Spleen (tissue), 11 donors: ENCODE data around the gene RYR3. TPM values are rescaled to one million over a fixed set of nuclear protein-coding genes. Genes with fewer than 3 reads are reported as not detected.

Source experiments
- DNase-seq: peaks from one replicate; pipeline ENCODE4 v3.0.0-alpha.2; 2020
- H3K27ac ChIP-seq, 8 donors: fragments of 200-600 bp; sonication (generic) in 7 of 8; 1 replicate in 4 of 8; 2 replicates in 4 of 8; pipeline versions ENCODE4 v1.5.0 to v1.8.0; 2016 to 2021; ENCODE audit warnings: inconsistent platforms in 4 of 8, mild to moderate bottlenecking in 4 of 8, moderate library complexity in 1 of 8
- H3K27me3 ChIP-seq, 7 donors: fragments of 200-600 bp; sonication (generic) in 6 of 7; replicated peaks in 1 of 7; 1 replicate in 4 of 7; 2 replicates in 3 of 7; pipeline versions ENCODE4 v1.5.0 to v1.8.0; 2016 to 2021; ENCODE audit warnings: inconsistent platforms in 3 of 7, mild to moderate bottlenecking in 1 of 7
- H3K36me3 ChIP-seq, 6 donors: fragments of 200-600 bp; sonication (generic) in 5 of 6; 1 replicate in 4 of 6; 2 replicates in 2 of 6; pipeline versions ENCODE4 v1.5.0 to v1.8.0; 2016 to 2021; ENCODE audit warnings: inconsistent platforms in 2 of 6
- H3K4me1 ChIP-seq, 6 donors: fragments of 200-600 bp; sonication (generic) in 5 of 6; 1 replicate in 3 of 6; 2 replicates in 3 of 6; pipeline versions ENCODE4 v1.5.0 to v1.8.0; 2016 to 2021; ENCODE audit warnings: inconsistent platforms in 3 of 6
- H3K4me3 ChIP-seq, 8 donors: fragments of 200-600 bp; sonication (generic) in 7 of 8; 1 replicate in 4 of 8; 2 replicates in 4 of 8; pipeline versions ENCODE4 v1.5.0 to v1.8.0; 2016 to 2021; ENCODE audit warnings: inconsistent platforms in 4 of 8, mild to moderate bottlenecking in 4 of 8, moderate library complexity in 2 of 8
- H3K9me3 ChIP-seq, 8 donors: fragments of 200-600 bp; sonication (generic) in 7 of 8; 1 replicate in 4 of 8; 2 replicates in 4 of 8; pipeline versions ENCODE4 v1.5.0 to v1.8.0; 2016 to 2021; ENCODE audit warnings: inconsistent platforms in 4 of 8
- CTCF ChIP-seq, 11 experiments: fragments of 200-600 bp in 7 of 11; fragments of 450-650 bp in 4 of 11; sonication (generic) in 4 of 11; IDR thresholded peaks in 8 of 11; conservative IDR thresholded peaks in 3 of 11; 1 replicate in 7 of 11; 2 replicates in 4 of 11; pipeline versions ENCODE4 v1.4.0 to v1.8.0; 2016 to 2021; ENCODE audit warnings: antibody characterized with exemption in 11 of 11, inconsistent platforms in 4 of 11, mild to moderate bottlenecking in 1 of 11
- POLR2A ChIP-seq, 3 donors: fragments of 450-650 bp; IDR thresholded peaks; one replicate each; pipeline ENCODE4 v1.5.1; 2017; ENCODE audit warnings: antibody characterized with exemption in 3 of 3, mild to moderate bottlenecking in 1 of 3
- POLR2AphosphoS5 ChIP-seq, 3 donors: sonication (generic); formaldehyde crosslinking; IDR thresholded peaks; one replicate each; pipeline ENCODE4 v1.5.1; 2017; ENCODE audit warnings: antibody characterized with exemption in 3 of 3
- WGBS, 5 donors: extraction: QIAGEN DNeasy Blood & Tissue Kit in 3 of 5; methylation state at CpG; one replicate each; pipeline versions ENCODE4 v1.1.5 to v1.1.7; 2013 to 2018; 5-methylcytosine and 5-hydroxymethylcytosine counted together
- intact Hi-C: fragments of 100-400 bp; cut with DNase I; formaldehyde crosslinking; loops from one replicate; pipeline ENCODE4 v1.15.0; 2023; ENCODE audit warnings: low total_unique reads
- polyA plus RNA-seq, 3 donors: library from polyadenylated mRNA; stranded (reverse); fragments of 200-250 nt; gene quantifications; one replicate each; pipeline ENCODE4 v1.2.1, GENCODE V29; 2013
- total RNA-seq, 7 donors: library from RNA; depleted of rRNA in 3 of 7; stranded (reverse); fragments of >200 nt in 3 of 7; fragmentation: NEBNext Ultra II Directional in 4 of 7; extraction: Animal tissue kit (Norgen Biotek cat#: 25700) in 4 of 7; gene quantifications; one replicate each; pipeline versions ENCODE4 v1.1.0 to v1.2.1, GENCODE V29; 2016 to 2021
- donor health status: healthy with polysubstance abuse.
- donor health status: DM: no; HTN: no; CAD: no; lungs with moderate emphysema.
- donor health status: DM: no; HTN: no; CAD: no.
- donor health status: Bipolar disorder and iron deficiency.
- donor health status: healthy.
- donor health status: DM: no; HTN: no; CAD: no.
- donor health status: DM: yes; HTN: yes; CAD: no.

Gene RYR3
- total and polyA plus RNA-seq, 10 donors: 0.11 to 5.9 (median 1.3) TPM

DNA sequence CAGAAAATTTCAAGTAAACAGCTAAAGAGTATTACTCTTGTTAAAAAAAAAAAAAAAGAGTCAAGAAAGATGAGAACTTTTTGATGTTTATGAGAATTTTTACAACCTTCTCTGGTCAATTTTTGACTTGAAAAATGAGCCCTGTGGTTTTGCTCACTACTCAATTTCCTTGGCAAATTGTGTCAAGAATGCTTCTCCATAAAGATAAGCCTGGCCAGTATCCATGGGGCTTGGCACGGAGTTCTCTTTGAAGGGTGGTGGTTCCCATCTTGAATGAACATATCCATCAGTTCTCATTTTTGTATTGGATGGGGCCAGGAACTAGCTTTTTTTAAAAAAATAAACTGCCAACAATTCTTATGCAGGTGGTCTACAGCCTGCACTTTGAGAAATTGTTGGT is 179.9 kb downstream of the RYR3 start:
- DNase-seq: no peak
- 57 to 80% (median 62%) methylated on average over 1 of the region's 1 CpG for WGBS, 5 donors
- intact Hi-C loops: no loop called here
- Histone ChIP-seq H3K36me3 (no peaks in the 10 kb centered on the region), H3K27ac (no peak overlapping the region), H3K4me3 (no peak overlapping the region), H3K27me3 (peaks cover 0 to 4% (median 0%) of the 10 kb centered on the region in 7 donors), H3K4me1 (no peaks in the 10 kb centered on the region), H3K9me3 (peaks cover 0 to 6% (median 0%) of the 10 kb centered on the region in 8 donors)
- no peak for TF ChIP-seq CTCF (IDR thresholded peaks at IDR 0.05 in 8 of 11, conservative IDR thresholded peaks at IDR 0.05 in 3 of 11)
- no peak for TF ChIP-seq POLR2AphosphoS5 (IDR thresholded peaks at IDR 0.05)
- no peak for TF ChIP-seq POLR2A (IDR thresholded peaks at IDR 0.05)

- DNase-seq: no peak
- Histone ChIP-seq H3K36me3 (no peaks in the 10 kb centered on the region), H3K9me3 (peaks cover 0 to 6% (median 0%) of the 10 kb centered on the region in 8 donors), H3K4me1 (no peaks in the 10 kb centered on the region), H3K27me3 (no peaks in the 10 kb centered on the region), H3K4me3 (no peak overlapping the region), H3K27ac (no peak overlapping the region)
- WGBS, 5 donors: 62 to 70% (median 67%) methylated on average over 6 of the region's 6 CpGs
- no peak for TF ChIP-seq POLR2A (IDR thresholded peaks at IDR 0.05)
- no peak for TF ChIP-seq CTCF (IDR thresholded peaks at IDR 0.05 in 8 of 11, conservative IDR thresholded peaks at IDR 0.05 in 3 of 11)
- no peak for TF ChIP-seq POLR2AphosphoS5 (IDR thresholded peaks at IDR 0.05)
- intact Hi-C loops: no loop called here
Observed at GRCh38 chr15:33492434-33493052, 181.8 kb downstream of the RYR3 start.

- no peak overlapping the region for H3K27ac ChIP-seq
- intact Hi-C loops: no loop called here
- no peak for DNase-seq
- H3K4me3 ChIP-seq: no peak overlapping the region
- no peaks in the 10 kb centered on the region for H3K36me3 ChIP-seq
- no peaks in the 10 kb centered on the region for H3K27me3 ChIP-seq
- H3K9me3 ChIP-seq: peaks cover 0 to 4% (median 0%) of the 10 kb centered on the region in 8 donors
- no peaks in the 10 kb centered on the region for H3K4me1 ChIP-seq
- no peak for TF ChIP-seq POLR2AphosphoS5 (IDR thresholded peaks at IDR 0.05)
- no peak for TF ChIP-seq CTCF (IDR thresholded peaks at IDR 0.05 in 8 of 11, conservative IDR thresholded peaks at IDR 0.05 in 3 of 11)
- TF ChIP-seq POLR2A (IDR thresholded peaks at IDR 0.05): no peak
Observed at GRCh38 chr15:33494306-33494705, 183.5 kb downstream of the RYR3 start.

GRCh38 chr15:33500432-33501195 is 189.8 kb downstream of the RYR3 start:
- H3K4me1 ChIP-seq: no peaks in the 10 kb centered on the region
- H3K9me3 ChIP-seq: no peaks in the 10 kb centered on the region
- DNase-seq: no peak
- 40 to 82% (median 59%) methylated on average over 2 to 3 of the region's 3 CpGs for WGBS, 5 donors
- intact Hi-C loops: no loop called here
- H3K27me3 ChIP-seq: no peaks in the 10 kb centered on the region
- no peak overlapping the region for H3K4me3 ChIP-seq
- H3K27ac ChIP-seq: no peak overlapping the region
- no peaks in the 10 kb centered on the region for H3K36me3 ChIP-seq
- TF ChIP-seq CTCF (IDR thresholded peaks at IDR 0.05 in 8 of 11, conservative IDR thresholded peaks at IDR 0.05 in 3 of 11) (no peak), POLR2A (IDR thresholded peaks at IDR 0.05) (no peak), POLR2AphosphoS5 (IDR thresholded peaks at IDR 0.05) (no peak)
